Stomach (tissue), 9 donors: Measurements from ENCODE around the gene GJA9. TPM values are rescaled to one million over a fixed set of nuclear protein-coding genes. Genes with fewer than 3 reads are reported as not detected.

ENCODE experiments used
- DNase-seq, 2 donors: peaks; one replicate each; pipeline versions ENCODE4 v3.0.0 to v3.0.0-alpha.2; 2013 to 2019
- H3K27ac ChIP-seq, 5 donors: fragments of 200-600 bp in 4 of 5; sonication (generic) in 4 of 5; one replicate each; pipeline ENCODE4 v1.5.1; 2013 to 2019; ENCODE audit warnings: mild to moderate bottlenecking in 1 of 5, moderate library complexity in 1 of 5
- H3K27me3 ChIP-seq, 3 donors: fragments of 200-600 bp; sonication (generic); one replicate each; pipeline ENCODE4 v1.5.1; 2017 to 2019; ENCODE audit warnings: mixed run types in 1 of 3
- H3K36me3 ChIP-seq, 4 donors: fragments of 200-600 bp; sonication (generic); 1 replicate in 3 of 4; 2 replicates in 1 of 4; pipeline ENCODE4 v1.5.1; 2016 to 2019
- H3K4me1 ChIP-seq, 4 donors: fragments of 200-600 bp; sonication (generic); one replicate each; pipeline ENCODE4 v1.5.1; 2016 to 2019
- H3K4me3 ChIP-seq, 4 donors: fragments of 200-600 bp; sonication (generic) in 3 of 4; one replicate each; pipeline ENCODE4 v1.5.1; 2016 to 2019; ENCODE audit warnings: mild to moderate bottlenecking in 1 of 4
- H3K9me3 ChIP-seq, 4 donors: fragments of 200-600 bp; sonication (generic); one replicate each; pipeline ENCODE4 v1.5.1; 2016 to 2019
- EP300 ChIP-seq: sonication (generic); formaldehyde crosslinking; IDR thresholded peaks from one replicate; pipeline ENCODE4 v1.6.1; 2017; ENCODE audit warnings: antibody characterized with exemption
- POLR2A ChIP-seq, 4 donors: fragments of 450-650 bp; IDR thresholded peaks; one replicate each; pipeline ENCODE4 v1.6.1; 2016; ENCODE audit warnings: antibody characterized with exemption in 4 of 4, control low read depth in 2 of 4, mild to moderate bottlenecking in 1 of 4, moderate library complexity in 1 of 4
- POLR2AphosphoS5 ChIP-seq, 3 donors: sonication (generic); formaldehyde crosslinking; IDR thresholded peaks; one replicate each; pipeline ENCODE4 v1.6.1; 2016; ENCODE audit warnings: antibody characterized with exemption in 3 of 3
- WGBS, 5 donors: extraction: QIAGEN DNeasy Blood & Tissue Kit in 3 of 5; methylation state at CpG; one replicate each; pipeline versions ENCODE4 v1.1.5 to v1.1.7; 2013 to 2018; 5-methylcytosine and 5-hydroxymethylcytosine counted together
- intact Hi-C: fragments of 100-400 bp; cut with DNase I; formaldehyde crosslinking; loops from one replicate; pipeline ENCODE4 v1.15.1; 2023; ENCODE audit warnings: low total_unique reads
- polyA plus RNA-seq, 3 donors: library from polyadenylated mRNA; stranded (reverse); fragments of 200-250 nt; gene quantifications; one replicate each; pipeline ENCODE4 v1.2.3, GENCODE V29; 2013
- small RNA-seq, 4 donors: library from RNA; depleted of rRNA; stranded (forward); fragments of <200 nt; gene quantifications; one replicate each; pipeline ENCODE3, GENCODE V24; 2016
- total RNA-seq, 5 donors: library from RNA; depleted of rRNA; stranded (reverse); fragments of >200 nt; gene quantifications; one replicate each; pipeline versions ENCODE4 v1.1.0 to v1.2.3, GENCODE V29; 2014 to 2016
- TF ChIP-seq, protein P1 (sequence below), 7 experiments: fragments of 450-650 bp in 4 of 7; fragments of 200-600 bp in 3 of 7; sonication (generic) in 3 of 7; IDR thresholded peaks; one replicate each; pipeline ENCODE4 v1.5.1; 2016 to 2019; ENCODE audit warnings: antibody characterized with exemption in 7 of 7, control low read depth in 2 of 7, mild to moderate bottlenecking in 1 of 7
- donor health status: healthy with polysubstance abuse.
- donor health status: Bipolar disorder and iron deficiency.
- donor health status: healthy.

The GJA9 gene
- total and polyA plus RNA-seq, 8 donors: 0.25 to 0.73 TPM; not detected in 6

DNA sequence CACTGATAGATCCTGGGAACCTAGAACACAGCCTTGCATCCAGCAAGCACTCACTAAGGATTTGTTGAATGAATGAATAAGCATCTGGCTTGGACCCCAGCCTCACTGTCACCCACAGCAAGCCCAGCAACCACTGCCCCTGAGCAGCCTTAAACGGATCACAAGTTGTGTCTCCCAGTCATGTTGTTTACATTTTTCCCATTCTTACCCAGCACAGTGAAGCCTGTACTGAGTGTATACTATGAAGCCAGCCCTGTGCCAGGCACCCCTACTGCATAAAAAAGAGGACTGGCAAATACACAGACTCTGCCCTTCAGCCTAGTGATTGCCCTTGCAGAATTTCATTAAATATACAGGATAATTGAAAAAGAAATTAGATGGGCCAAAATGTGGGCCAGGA lies 52.0 kb downstream of the GJA9 start:
- peaks cover 0 to 15% (median 0%) of the 10 kb centered on the region in 3 donors for H3K27me3 ChIP-seq
- DNase-seq: no peak
- WGBS, 5 donors: 15 to 25% (median 20%) methylated on average over 1 of the region's 1 CpG
- no peak overlapping the region for H3K27ac ChIP-seq
- intact Hi-C loops: no loop called here
- H3K36me3 ChIP-seq: no peaks in the 10 kb centered on the region
- TF ChIP-seq POLR2A (IDR thresholded peaks at IDR 0.05): no peak
- no peak for TF ChIP-seq EP300
- TF ChIP-seq, protein P1, sequence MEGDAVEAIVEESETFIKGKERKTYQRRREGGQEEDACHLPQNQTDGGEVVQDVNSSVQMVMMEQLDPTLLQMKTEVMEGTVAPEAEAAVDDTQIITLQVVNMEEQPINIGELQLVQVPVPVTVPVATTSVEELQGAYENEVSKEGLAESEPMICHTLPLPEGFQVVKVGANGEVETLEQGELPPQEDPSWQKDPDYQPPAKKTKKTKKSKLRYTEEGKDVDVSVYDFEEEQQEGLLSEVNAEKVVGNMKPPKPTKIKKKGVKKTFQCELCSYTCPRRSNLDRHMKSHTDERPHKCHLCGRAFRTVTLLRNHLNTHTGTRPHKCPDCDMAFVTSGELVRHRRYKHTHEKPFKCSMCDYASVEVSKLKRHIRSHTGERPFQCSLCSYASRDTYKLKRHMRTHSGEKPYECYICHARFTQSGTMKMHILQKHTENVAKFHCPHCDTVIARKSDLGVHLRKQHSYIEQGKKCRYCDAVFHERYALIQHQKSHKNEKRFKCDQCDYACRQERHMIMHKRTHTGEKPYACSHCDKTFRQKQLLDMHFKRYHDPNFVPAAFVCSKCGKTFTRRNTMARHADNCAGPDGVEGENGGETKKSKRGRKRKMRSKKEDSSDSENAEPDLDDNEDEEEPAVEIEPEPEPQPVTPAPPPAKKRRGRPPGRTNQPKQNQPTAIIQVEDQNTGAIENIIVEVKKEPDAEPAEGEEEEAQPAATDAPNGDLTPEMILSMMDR (IDR thresholded peaks at IDR 0.05): no peak
- no peak for TF ChIP-seq POLR2AphosphoS5 (IDR thresholded peaks at IDR 0.05)
- H3K4me1 ChIP-seq: no peaks in the 10 kb centered on the region
- no peaks in the 10 kb centered on the region for H3K9me3 ChIP-seq
- no peak overlapping the region for H3K4me3 ChIP-seq

DNA sequence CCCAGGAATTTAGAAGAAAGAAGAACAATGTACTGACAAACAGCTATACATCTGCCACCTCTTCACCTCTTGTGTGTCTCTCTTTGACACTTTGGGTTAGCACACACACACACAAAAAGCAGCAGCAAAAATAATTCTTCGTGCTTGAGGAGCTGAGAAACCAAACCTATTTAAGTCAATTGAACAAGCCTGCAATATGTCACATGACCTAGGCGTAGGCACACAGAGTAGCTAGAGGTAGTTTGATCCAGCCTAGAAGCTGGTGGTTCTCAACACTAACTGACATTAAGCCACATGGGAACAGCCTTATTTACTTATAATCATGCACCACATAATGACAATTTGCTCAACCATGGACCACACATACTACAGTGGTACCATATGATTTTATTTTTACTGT lies 54.1 kb downstream of the GJA9 start:
- no peak overlapping the region for H3K27ac ChIP-seq
- no peaks in the 10 kb centered on the region for H3K9me3 ChIP-seq
- 64 to 79% (median 70%) methylated on average over 2 of the region's 2 CpGs for whole genome bisulfite sequencing, 5 donors
- H3K36me3 ChIP-seq: no peaks in the 10 kb centered on the region
- H3K4me1 ChIP-seq: no peaks in the 10 kb centered on the region
- no peak for DNase-seq
- H3K27me3 ChIP-seq: peaks cover 0 to 23% (median 0%) of the 10 kb centered on the region in 3 donors
- no peak overlapping the region for H3K4me3 ChIP-seq
- TF ChIP-seq, protein P1 (IDR thresholded peaks at IDR 0.05): no peak
- TF ChIP-seq POLR2A (IDR thresholded peaks at IDR 0.05) (no peak), POLR2AphosphoS5 (IDR thresholded peaks at IDR 0.05) (no peak), EP300 (no peak)
- intact Hi-C loops: no loop called here

DNA sequence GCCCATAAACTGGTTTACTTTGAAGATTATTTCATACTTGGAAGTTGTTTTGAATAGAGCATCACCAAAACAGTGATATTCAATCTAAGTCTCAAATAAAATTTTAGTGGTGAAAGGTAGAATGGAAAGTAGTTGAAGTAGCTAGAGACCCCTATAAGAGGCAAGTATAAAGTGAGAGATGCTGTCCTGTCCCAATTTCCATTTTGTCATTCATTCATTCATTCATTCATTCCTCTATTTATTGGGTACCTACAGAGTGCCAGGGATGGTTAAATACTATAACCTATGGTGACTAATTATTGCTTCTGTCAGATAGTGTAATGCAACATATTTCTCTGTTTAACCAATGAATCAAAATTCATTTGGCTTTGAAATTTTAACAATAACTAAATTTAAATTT lies 54.5 kb downstream of the GJA9 start:
- Histone ChIP-seq H3K9me3 (no peaks in the 10 kb centered on the region), H3K36me3 (no peaks in the 10 kb centered on the region), H3K27me3 (peaks cover 0 to 26% (median 0%) of the 10 kb centered on the region in 3 donors), H3K4me1 (no peaks in the 10 kb centered on the region), H3K27ac (no peak overlapping the region), H3K4me3 (no peak overlapping the region)
- no peak for DNase-seq
- intact Hi-C loops: no loop called here
- TF ChIP-seq POLR2A (IDR thresholded peaks at IDR 0.05): no peak
- TF ChIP-seq, protein P1 (IDR thresholded peaks at IDR 0.05): no peak

DNA sequence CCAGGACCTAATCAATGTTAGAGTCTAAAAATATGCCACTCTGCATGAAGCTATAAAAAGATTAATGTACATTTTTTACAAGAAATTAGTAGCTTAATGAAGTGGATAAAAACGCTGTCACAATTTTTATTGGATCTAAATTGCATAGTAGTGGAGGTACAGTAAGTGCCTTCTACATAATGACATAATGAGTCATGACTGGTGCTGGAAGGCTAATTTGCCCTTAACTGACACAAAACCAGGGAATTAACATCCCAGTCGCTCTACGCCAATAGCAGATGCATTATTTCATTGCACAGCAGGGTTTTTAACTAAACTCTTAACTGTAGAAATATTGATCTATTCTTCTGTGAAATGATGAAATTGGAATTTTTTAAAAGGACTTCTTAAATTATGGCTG lies 55.1 kb downstream of the GJA9 start:
- Histone ChIP-seq H3K27ac (no peak overlapping the region), H3K9me3 (no peaks in the 10 kb centered on the region), H3K4me3 (no peak overlapping the region), H3K27me3 (peaks cover 0 to 26% (median 0%) of the 10 kb centered on the region in 3 donors), H3K36me3 (no peaks in the 10 kb centered on the region), H3K4me1 (no peaks in the 10 kb centered on the region)
- 73 to 81% (median 75%) methylated on average over 3 of the region's 3 CpGs for WGBS, 5 donors
- no peak for DNase-seq
- no peak for TF ChIP-seq POLR2AphosphoS5 (IDR thresholded peaks at IDR 0.05)
- TF ChIP-seq POLR2A (IDR thresholded peaks at IDR 0.05): no peak
- no peak for TF ChIP-seq EP300
- TF ChIP-seq, protein P1 (IDR thresholded peaks at IDR 0.05): no peak
- intact Hi-C loops: no loop called here

Small RNA genes within 50 kb of the gene (small RNA-seq; reads per million reads assigned to genes)
- gene GJA9-MYCBP (0 reads per million in 4 donors), gene RNU6-605P (0 reads per million in 4 donors)

Other genes with a start within 250 kb of the GJA9 start
- 10 to 100 TPM in 3 of 5 donors, 1 to 10 TPM in 2; 1.2 to 25.0 (median 11.2) TPM for gene RRAGC, start 21.8 kb downstream of the GJA9 start, total RNA-seq
- gene RRAGC, start 21.8 kb downstream of the GJA9 start, polyA plus RNA-seq: 10 to 100 TPM in 2 of 3 donors, 1 to 10 TPM in 1; 9.7 to 15.3 (median 14.9) TPM
- 100 to 1,000 TPM in 1 of 5 donors, 10 to 100 TPM in 2, 1 to 10 TPM in 2; 2.2 to 111 (median 12.3) TPM for gene MYCBP, start 8.2 kb downstream of the GJA9 start, total RNA-seq
- 10 to 100 TPM; 12.4 to 33.0 (median 25.3) TPM for gene MYCBP, start 8.2 kb downstream of the GJA9 start, polyA plus RNA-seq
- 10 to 100 TPM in 2 of 5 donors, 1 to 10 TPM in 1, not detected in 2; 9.0 to 24.9 (median 14.5) TPM for gene RHBDL2, start 60.2 kb upstream of the GJA9 start, total RNA-seq
- 1 to 10 TPM; 4.3 to 9.3 (median 4.5) TPM for gene RHBDL2, start 60.2 kb upstream of the GJA9 start, polyA plus RNA-seq
- gene AKIRIN1, start 109.7 kb upstream of the GJA9 start, total RNA-seq: 100 to 1,000 TPM in 1 of 5 donors, 10 to 100 TPM in 4; 25.1 to 134 (median 48.1) TPM
- gene AKIRIN1, start 109.7 kb upstream of the GJA9 start, polyA plus RNA-seq: 10 to 100 TPM; 14.8 to 35.6 (median 28.5) TPM
- gene NDUFS5, start 144.8 kb upstream of the GJA9 start, total RNA-seq: 100 to 1,000 TPM; 104 to 333 (median 166) TPM
- 100 to 1,000 TPM; 610 to 829 (median 727) TPM for gene NDUFS5, start 144.8 kb upstream of the GJA9 start, polyA plus RNA-seq